ENCODE results near the gene SLC12A6. TPM values are rescaled to one million over a fixed set of nuclear protein-coding genes. Genes with fewer than 3 reads are reported as not detected.

SLC12A6 gene
- total RNA-seq, 1 experiment from 2014 or later, result 15.1 TPM

GRCh38 chr15:34342737-34343575 is 5.4 kb upstream of the SLC12A6 start, which contains the start of the genes NOP10 and NUTM1:
Gene NOP10 (minus strand): TSS chr15:34343136. CDS start chr15:34343073, 63 bp downstream.
Gene NUTM1 (plus strand): TSS chr15:34343315. CDS start chr15:34343697, 382 bp downstream.
- H3K79me2 ChIP-seq (ENCODE audit: insufficient read depth, low read length), result peaks cover 41% of the 10 kb centered on the region
- H3K9me3 ChIP-seq (ENCODE audit: control insufficient read depth in 1 of 2, insufficient read depth in 1 of 2, low read depth in 1 of 2, low read length in 2 of 2), result no peaks in the 10 kb centered on the region
- BruUV-seq (replicated peaks), result no TSS peak
- H3K4me3 ChIP-seq (replicated peaks in 1 of 2; ENCODE audit: low read depth in 1 of 2, low read length in 2 of 2), result peak within 1 kb of the TSS; percentile 79 to 96
- H3K27ac ChIP-seq (ENCODE audit: low read depth, low read length), result peak within 1 kb of the TSS; percentile 72
- peak; percentile 82 for ATAC-seq
- peaks cover 7 to 25% of the 10 kb centered on the region in 2 experiments; a peak in 3 of 4 replicates for H3K4me1 ChIP-seq (ENCODE audit: control insufficient read depth in 1 of 2, insufficient read depth in 2 of 2, low read length in 2 of 2)
- peak within 1 kb of the TSS; percentile 86 for H3K9ac ChIP-seq (ENCODE audit: low read length)
- no peaks in the 10 kb centered on the region for H4K20me1 ChIP-seq (ENCODE audit: insufficient read depth)
- H2AFZ ChIP-seq (ENCODE audit: low read depth, low read length, poor library complexity, severe bottlenecking), result peak within 1 kb of the TSS; percentile 84
- RAD21 ChIA-PET (ENCODE audit: low non-redundant PET in 1 of 2, low total read pairs in 2 of 2, uncharacterized antibody in 2 of 2, unreplicated experiment in 2 of 2), result interaction anchor here (0.7 to 1.2 kb wide), 2 partner anchors 25 kb away, joined by 3 to 4 read pairs; partner anchors contain the start of gene LPCAT4 (in 1 of the 2)
- H3K4me2 ChIP-seq (ENCODE audit: low read length), result peak within 1 kb of the TSS; percentile 85
- peaks cover 20 to 32% of the 10 kb centered on the region in 2 experiments for H3K36me3 ChIP-seq (ENCODE audit: control insufficient read depth in 1 of 2, insufficient read depth in 2 of 2, low read length in 2 of 2)
- CTCF ChIA-PET, result interaction anchor here (0.7 to 1.9 kb wide), 7 partner anchors 15 to 233 kb away, joined by 3 to 11 read pairs (median 3); partner anchors contain the start of gene LPCAT4
- POLR2A ChIA-PET, result interaction anchor here (0.5 to 1.1 kb wide), 2 partner anchors 15 to 23 kb away, joined by 3 to 5 read pairs; partner anchors contain the start of gene LPCAT4
- peak; percentile 90 for DNase-seq (ENCODE audit: low read depth, low spot score)
- intact Hi-C loops (cut with micrococcal nuclease), result loop anchor here (1.0 to 2.0 kb wide), 2 partner anchors 16 to 245 kb away; no protein-coding TSS in a partner anchor
- no peaks in the 10 kb centered on the region for H3K9me2 ChIP-seq (ENCODE audit: insufficient read depth)
- no peaks in the 10 kb centered on the region for H3K27me3 ChIP-seq (ENCODE audit: insufficient read depth, low read length)
- TF ChIP-seq YY1 (IDR thresholded peaks at IDR 0.05; ENCODE audit: extremely low read depth, insufficient replicate concordance, low read depth, low read length) (peak; percentile 39), MAX (IDR thresholded peaks at IDR 0.05) (peak; percentile 97), EZH2phosphoT487 (IDR thresholded peaks at IDR 0.05; ENCODE audit: borderline replicate concordance) (no peak), CEBPB (IDR thresholded peaks at IDR 0.05; ENCODE audit: low read depth) (no peak), CBX3 (IDR thresholded peaks at IDR 0.05; ENCODE audit: low read depth) (peak; percentile 96), ZFX (IDR thresholded peaks at IDR 0.05) (no peak), SIN3A (IDR thresholded peaks at IDR 0.05; ENCODE audit: low read depth) (peak; percentile 67; the same call in 1 of the 2 replicates), RAD21 (IDR thresholded peaks at IDR 0.05; ENCODE audit: low read depth) (peak; percentile 80), TCF7L2 (IDR thresholded peaks at IDR 0.05; ENCODE audit: borderline replicate concordance, extremely low read depth, insufficient read depth, insufficient read length) (peak; percentile 23), POLR2AphosphoS5 (IDR thresholded peaks at IDR 0.05; ENCODE audit: low read depth, low read length) (peak; percentile 93), ZBTB33 (IDR thresholded peaks at IDR 0.05; ENCODE audit: extremely low read depth, insufficient replicate concordance, low read length) (no peak), POLR2A (IDR thresholded peaks at IDR 0.05; ENCODE audit: borderline replicate concordance, extremely low read depth, insufficient read depth, insufficient read length) (peak; percentile 96), EGR1 (IDR thresholded peaks at IDR 0.05; ENCODE audit: low read depth) (no peak), SP1 (IDR thresholded peaks at IDR 0.05; ENCODE audit: low read depth) (no peak; the same call in 1 of the 2 replicates)
- TF ChIP-seq, protein P1, sequence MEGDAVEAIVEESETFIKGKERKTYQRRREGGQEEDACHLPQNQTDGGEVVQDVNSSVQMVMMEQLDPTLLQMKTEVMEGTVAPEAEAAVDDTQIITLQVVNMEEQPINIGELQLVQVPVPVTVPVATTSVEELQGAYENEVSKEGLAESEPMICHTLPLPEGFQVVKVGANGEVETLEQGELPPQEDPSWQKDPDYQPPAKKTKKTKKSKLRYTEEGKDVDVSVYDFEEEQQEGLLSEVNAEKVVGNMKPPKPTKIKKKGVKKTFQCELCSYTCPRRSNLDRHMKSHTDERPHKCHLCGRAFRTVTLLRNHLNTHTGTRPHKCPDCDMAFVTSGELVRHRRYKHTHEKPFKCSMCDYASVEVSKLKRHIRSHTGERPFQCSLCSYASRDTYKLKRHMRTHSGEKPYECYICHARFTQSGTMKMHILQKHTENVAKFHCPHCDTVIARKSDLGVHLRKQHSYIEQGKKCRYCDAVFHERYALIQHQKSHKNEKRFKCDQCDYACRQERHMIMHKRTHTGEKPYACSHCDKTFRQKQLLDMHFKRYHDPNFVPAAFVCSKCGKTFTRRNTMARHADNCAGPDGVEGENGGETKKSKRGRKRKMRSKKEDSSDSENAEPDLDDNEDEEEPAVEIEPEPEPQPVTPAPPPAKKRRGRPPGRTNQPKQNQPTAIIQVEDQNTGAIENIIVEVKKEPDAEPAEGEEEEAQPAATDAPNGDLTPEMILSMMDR (IDR thresholded peaks at IDR 0.05 in 2 of 3, conservative IDR thresholded peaks at IDR 0.05 in 1 of 3; ENCODE audit: borderline replicate concordance in 1 of 3, insufficient read depth in 1 of 3, low read depth in 2 of 3, low read length in 2 of 3), result peak; percentile 80 to 90 (median 80)
- TF ChIP-seq, protein P2, sequence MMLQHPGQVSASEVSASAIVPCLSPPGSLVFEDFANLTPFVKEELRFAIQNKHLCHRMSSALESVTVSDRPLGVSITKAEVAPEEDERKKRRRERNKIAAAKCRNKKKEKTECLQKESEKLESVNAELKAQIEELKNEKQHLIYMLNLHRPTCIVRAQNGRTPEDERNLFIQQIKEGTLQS (IDR thresholded peaks at IDR 0.05), result no peak
- TF ChIP-seq, protein P3, sequence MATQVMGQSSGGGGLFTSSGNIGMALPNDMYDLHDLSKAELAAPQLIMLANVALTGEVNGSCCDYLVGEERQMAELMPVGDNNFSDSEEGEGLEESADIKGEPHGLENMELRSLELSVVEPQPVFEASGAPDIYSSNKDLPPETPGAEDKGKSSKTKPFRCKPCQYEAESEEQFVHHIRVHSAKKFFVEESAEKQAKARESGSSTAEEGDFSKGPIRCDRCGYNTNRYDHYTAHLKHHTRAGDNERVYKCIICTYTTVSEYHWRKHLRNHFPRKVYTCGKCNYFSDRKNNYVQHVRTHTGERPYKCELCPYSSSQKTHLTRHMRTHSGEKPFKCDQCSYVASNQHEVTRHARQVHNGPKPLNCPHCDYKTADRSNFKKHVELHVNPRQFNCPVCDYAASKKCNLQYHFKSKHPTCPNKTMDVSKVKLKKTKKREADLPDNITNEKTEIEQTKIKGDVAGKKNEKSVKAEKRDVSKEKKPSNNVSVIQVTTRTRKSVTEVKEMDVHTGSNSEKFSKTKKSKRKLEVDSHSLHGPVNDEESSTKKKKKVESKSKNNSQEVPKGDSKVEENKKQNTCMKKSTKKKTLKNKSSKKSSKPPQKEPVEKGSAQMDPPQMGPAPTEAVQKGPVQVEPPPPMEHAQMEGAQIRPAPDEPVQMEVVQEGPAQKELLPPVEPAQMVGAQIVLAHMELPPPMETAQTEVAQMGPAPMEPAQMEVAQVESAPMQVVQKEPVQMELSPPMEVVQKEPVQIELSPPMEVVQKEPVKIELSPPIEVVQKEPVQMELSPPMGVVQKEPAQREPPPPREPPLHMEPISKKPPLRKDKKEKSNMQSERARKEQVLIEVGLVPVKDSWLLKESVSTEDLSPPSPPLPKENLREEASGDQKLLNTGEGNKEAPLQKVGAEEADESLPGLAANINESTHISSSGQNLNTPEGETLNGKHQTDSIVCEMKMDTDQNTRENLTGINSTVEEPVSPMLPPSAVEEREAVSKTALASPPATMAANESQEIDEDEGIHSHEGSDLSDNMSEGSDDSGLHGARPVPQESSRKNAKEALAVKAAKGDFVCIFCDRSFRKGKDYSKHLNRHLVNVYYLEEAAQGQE (IDR thresholded peaks at IDR 0.05; ENCODE audit: low read depth), result no peak
